Measurements from ENCODE around the gene LRRC36. TPM values are rescaled to one million over a fixed set of nuclear protein-coding genes. Genes with fewer than 3 reads are reported as not detected.

Gene LRRC36
- total and polyA plus RNA-seq, 10 of the 15 experiments (the other 5 are each of a cell fraction or from before 2014, with no cell fraction given) = 0.45 to 2.0 (median 0.75) TPM; not detected in 1

GRCh38 chr16:67299269-67299668, 27.3 kb upstream of the LRRC36 start:
- no TSS peak for BruUV-seq (replicated peaks)
- no peak for FAIRE-seq
- H2AFZ ChIP-seq (ENCODE audit: control insufficient read depth, low read depth, low read length) = no peak overlapping the region
- no peak overlapping the region for H3K4me2 ChIP-seq (ENCODE audit: control insufficient read depth, insufficient read depth)
- no peaks in the 10 kb centered on the region for H3K36me3 ChIP-seq (ENCODE audit: control insufficient read depth in 2 of 2, insufficient read depth in 2 of 2, low read length in 1 of 2)
- no peaks in the 10 kb centered on the region for H3K79me2 ChIP-seq (ENCODE audit: control insufficient read depth, insufficient read depth, low read length)
- H3K27me3 ChIP-seq (replicated peaks in 1 of 2; ENCODE audit: control insufficient read depth in 2 of 2, insufficient read depth in 2 of 2, low read length in 1 of 2) = peaks cover 0 to 2% of the 10 kb centered on the region in 2 experiments; a peak in 1 of 4 replicates
- H4K20me1 ChIP-seq (ENCODE audit: control insufficient read depth, insufficient read depth) = no peaks in the 10 kb centered on the region
- TF ChIP-seq ZNF592 (IDR thresholded peaks at IDR 0.05) (no peak), EP300 (IDR thresholded peaks at IDR 0.05; ENCODE audit: borderline replicate concordance in 1 of 2, control insufficient read depth in 1 of 2, low read depth in 2 of 2, low read length in 2 of 2) (no peak)
- intact Hi-C loops (cut with micrococcal nuclease; ENCODE audit: unreplicated experiment) = no loop called here
- H3K4me3 ChIP-seq = no peak overlapping the region
- H3K4me1 ChIP-seq (ENCODE audit: control insufficient read depth, insufficient read depth, low read length) = no peaks in the 10 kb centered on the region
- 50% methylated on average over 15 of the region's 15 CpGs for WGBS (ENCODE audit: insufficient coverage, insufficient replicate concordance, low lambda C conversion rate, missing lambda C conversion rate)
- ATAC-seq = no peak
- ChIA-PET SMC1A (ENCODE audit: uncharacterized antibody, unreplicated experiment) (no interaction called here), CTCF (interaction anchor here (1.0 kb wide), 1 partner anchor 34 kb away, joined by 4 read pairs; no protein-coding TSS in a partner anchor), RAD21 (ENCODE audit: unreplicated experiment) (no interaction called here), POLR2A (no interaction called here)
- H3K9ac ChIP-seq (ENCODE audit: control insufficient read depth, insufficient read depth, low read length) = no peak overlapping the region
- DNase-seq (ENCODE audit: low read depth, low spot score) = no peak
- no peaks in the 10 kb centered on the region for H3K9me3 ChIP-seq (replicated peaks; ENCODE audit: control insufficient read depth, insufficient read depth, low read length)
- no peak overlapping the region for H3K27ac ChIP-seq (ENCODE audit: control insufficient read depth, insufficient read depth)
- in situ Hi-C loops (cut with MboI) = no loop called here
